SIG-M5 (cell line): ENCODE data around the gene SPTLC2.

ENCODE experiments used
- DNase-seq: peaks from one replicate; lab custom pipeline; 2025; lab: John Stamatoyannopoulos, UW

SPTLC2 gene

GRCh38 chr14:77505031-77505430 is 111.4 kb downstream of the SPTLC2 start:
- DNase-seq = no peak

GRCh38 chr14:77503138-77503537 is 113.3 kb downstream of the SPTLC2 start:
- no peak for DNase-seq

DNA sequence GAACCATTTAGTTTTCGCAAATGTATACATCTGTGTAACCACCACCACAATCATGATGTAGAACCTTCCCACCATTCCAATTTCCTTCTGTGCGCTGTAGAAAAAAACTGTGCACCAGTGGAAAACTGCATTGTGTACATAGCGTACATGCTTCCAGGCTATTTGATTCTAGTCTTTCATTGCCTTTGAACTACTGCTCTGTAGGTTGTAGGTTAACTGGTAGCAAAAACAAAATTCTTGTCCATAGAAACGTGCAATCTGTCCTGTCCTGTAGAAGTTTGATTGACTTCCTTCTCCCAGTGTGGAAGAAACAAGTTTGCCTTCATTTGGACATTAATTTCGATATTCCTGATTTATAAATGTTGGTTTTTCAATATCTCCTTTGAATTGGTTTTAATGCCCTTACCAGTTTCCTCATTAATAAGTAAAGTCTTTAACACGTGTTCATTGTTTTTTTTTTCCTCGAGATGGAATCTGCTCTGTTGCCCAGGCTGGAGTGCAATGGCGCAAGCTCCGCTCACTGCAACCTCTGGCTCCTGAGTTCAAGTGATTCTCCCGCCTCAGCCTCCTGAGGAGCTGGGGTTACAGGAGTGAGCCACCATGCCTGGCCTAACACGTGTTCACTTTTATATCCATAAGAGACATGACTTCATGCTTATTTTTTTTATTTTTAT is 114.2 kb downstream of the SPTLC2 start:
- no peak for DNase-seq

DNA sequence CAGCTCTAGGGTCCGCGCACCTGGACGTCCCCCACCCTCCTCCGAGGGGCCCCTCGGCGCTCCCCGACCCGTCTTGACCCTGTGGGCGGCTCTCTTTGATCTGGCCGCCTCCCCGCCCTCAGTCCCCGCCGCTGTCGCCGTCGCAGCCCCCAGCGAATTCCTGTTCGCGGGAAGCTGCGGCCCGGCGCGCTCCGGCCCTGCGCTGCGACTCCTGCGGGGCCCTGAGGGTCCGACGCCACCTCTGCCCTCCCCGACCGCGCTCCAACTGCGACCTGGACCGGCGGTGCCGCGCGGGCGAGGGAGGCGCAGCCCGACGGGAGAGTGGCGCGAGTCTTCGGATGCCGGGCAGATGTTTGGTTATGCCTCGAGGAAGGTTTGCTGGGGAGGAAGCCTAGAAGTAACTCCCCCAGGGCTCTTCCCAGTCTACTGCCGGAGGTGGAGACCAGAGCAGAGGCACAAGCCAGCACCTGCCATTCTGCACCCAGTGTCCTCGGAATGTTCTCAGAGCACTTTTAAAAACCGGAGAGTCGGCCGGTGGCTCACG is 117.4 kb downstream of the SPTLC2 start:
- DNase-seq = no peak

- DNase-seq = no peak
These were observed 118.1 kb downstream of the SPTLC2 start, which contains the start of gene ISM2 for GRCh38 chr14:77498120-77498979. ISM2 (minus strand) TSS chr14:77498816; CDS start chr14:77498793, 23 bp downstream.

- DNase-seq = no peak
These were observed 121.1 kb downstream of the SPTLC2 start for GRCh38 chr14:77495334-77495733.

DNA sequence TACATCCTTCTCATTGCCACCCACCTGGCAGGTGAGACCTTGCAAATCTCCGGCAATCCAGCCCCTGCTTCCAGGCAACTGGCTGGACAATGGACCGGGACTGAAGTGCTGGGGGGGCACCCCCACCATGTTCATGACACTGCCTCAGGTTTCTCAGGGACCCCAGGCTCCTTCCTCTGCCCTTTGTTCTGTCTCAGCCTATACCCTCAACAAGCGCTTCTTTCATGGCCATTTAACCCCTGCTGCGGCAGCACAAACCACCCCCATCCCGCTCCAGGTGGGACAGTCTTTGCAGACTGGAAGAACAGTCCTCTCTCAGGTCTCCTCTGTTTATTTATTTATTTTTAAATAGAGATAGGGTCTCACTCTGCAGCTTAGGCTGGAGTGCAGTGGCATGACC is 125.4 kb downstream of the SPTLC2 start:
- DNase-seq = no peak

DNA sequence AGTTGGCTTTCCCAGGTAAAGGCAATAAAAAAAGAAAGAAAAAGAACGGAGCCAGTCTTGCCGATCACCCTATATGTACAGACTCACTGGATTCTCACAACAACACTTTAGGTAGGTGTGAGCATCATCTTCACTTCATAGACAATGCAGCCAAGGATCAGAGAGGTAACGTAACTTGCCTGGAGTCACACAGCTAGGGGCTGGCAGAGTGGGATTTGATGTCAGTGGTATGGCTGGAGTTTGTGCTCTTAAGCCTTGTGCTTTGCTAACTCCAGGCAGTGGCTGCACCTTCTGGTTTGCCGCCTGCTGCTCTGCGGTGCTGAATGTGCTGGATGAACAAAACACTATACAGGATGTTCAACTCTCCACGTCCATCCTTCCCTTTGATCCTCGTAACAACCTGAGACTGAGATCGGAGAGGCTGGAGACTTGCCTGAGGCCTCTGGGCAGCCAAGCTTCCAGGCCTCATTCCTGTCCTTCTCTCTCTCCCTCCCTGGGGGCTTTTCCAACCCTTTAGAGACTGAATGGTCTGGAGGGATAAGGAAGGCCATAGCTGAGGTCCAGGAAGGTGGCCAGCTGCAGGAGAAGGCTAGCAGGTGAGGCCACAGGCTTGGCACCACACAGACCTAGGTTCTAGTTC is 126.0 kb downstream of the SPTLC2 start:
- DNase-seq = no peak

GRCh38 chr14:77489041-77489440 is 127.4 kb downstream of the SPTLC2 start:
- no peak for DNase-seq

DNA sequence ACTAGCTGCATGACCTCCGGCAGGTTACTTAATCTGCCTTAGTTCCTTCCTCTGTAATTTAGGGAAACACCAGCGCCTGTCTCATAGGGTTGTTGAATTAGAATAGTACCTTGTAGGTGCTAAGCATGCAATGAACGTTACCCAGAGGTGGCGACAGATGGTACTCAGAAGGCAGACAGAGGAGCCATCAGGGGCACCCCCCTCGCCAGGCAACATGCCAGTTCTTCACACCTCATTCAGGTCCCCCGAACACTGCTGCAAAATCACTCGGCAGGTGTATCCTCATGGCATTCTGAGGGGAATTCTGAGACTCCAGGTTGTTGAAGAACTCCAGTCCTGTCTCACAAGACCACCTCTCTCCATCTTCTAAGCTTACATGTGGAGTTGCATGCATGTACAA is 127.9 kb downstream of the SPTLC2 start:
- no peak for DNase-seq

DNA sequence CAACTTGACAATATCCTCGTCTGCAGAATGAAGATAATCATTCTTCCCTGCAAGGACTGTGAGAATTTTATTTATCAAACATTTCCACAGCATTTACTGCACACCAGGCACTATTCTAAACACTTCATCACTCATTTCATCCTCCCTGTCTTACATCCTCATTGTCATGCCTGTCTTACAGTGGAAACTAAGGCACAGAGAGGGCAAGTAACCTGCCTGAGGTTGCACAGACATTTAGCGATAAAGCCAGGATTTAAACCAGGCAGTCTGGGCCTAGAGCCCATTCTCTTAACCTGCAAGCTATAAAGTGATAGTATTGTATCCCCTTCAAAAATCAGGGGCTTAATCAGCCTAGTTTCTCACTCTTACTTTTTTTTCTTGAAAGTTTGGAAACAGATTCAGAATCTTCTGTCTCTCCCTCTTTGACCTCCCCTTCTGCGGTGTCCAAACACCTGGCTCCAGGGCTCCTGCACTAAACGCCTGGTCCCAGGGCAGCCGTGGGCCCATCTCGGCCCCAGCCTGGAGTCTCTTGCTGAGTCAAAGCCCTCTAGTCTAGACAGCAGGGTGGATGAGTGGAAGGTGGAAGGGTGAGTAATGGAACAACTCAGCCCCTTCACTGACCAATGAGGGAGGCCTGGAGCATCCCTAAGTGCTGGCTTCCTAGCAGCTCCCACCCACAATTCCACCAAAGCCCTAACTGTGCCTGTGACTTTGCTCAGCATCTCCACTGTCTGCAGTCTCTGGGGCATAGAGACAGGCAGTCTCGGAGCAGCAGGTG is 130.3 kb downstream of the SPTLC2 start:
- DNase-seq = no peak

DNA sequence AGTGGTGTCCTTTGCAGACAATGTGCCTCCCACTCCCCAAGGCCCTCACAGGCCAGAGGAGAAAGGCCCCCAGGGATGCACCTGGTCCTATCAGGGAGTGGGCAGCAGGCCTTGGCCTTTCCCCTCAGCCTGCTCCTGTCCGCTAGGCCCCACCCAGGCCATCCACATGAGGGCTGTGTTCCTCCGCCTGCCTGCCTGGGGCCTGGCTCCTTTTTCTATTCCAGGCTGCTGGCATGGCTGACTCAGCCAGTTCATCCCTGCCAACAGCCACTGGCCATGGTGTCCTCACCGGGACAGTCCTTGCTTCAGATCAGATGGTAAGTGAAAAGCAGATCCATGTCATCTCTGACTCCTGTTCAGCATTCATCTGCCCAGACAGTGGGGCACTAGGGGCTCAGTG is 131.2 kb downstream of the SPTLC2 start:
- DNase-seq = no peak

DNA sequence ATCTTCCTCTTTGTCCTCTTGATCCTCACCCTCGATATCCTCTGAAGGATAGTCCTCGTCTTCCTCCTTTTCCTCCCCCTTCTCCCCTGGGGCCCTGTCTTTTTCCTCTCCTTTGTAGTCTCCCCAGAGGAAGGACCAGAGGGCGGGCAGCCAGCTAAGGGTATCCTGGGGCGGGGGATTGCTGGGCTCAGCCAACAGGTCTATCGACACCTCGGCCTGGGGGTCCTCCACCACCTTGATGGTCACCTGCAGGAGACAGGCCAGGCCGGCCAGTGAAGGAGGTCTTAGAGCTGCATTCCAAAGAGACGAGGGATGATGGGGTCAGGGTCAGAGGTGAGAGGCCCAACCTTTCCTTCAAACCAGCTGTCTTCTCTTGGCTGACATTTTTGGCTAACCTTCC is 134.0 kb downstream of the SPTLC2 start:
- no peak for DNase-seq

DNA sequence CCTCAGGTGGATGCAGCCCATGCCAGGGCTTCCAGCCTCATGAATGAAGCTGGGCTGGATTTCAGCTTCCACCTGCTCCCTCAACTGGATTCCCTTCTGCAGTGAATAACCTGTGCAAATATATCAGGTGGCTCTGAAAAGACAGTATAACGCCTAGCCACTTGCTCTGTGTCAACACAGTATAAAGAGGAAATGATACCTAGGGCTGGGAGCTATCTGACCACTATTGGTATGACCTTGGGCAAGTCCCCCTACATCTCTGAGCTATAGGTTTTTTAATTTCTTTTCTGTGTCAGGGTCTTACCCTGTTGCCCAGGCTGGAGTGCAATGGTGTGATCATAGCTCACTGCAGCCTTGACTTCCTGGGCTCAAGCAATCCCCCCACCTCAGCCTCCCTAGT is 137.6 kb downstream of the SPTLC2 start:
- DNase-seq = no peak

DNA sequence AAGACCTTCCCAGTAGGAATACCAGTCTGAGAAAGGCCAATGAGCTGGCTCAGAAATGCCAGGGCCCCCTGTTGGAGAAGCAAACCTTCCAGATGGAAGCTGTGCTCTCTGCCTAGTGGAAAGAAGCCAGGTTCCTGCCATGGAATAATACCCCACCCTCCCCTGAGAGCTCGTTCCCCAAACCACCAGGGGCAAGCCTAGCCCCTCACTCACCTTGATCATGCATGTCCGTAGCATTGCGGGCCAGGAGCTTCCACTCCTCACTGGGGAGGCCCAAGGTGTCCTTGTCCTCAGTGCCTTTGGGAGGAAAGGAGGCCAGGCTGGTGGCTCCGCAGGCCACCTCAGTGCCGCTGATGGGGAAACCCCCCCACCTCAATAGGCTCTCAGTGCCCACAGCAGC is 138.4 kb downstream of the SPTLC2 start:
- DNase-seq = no peak

DNA sequence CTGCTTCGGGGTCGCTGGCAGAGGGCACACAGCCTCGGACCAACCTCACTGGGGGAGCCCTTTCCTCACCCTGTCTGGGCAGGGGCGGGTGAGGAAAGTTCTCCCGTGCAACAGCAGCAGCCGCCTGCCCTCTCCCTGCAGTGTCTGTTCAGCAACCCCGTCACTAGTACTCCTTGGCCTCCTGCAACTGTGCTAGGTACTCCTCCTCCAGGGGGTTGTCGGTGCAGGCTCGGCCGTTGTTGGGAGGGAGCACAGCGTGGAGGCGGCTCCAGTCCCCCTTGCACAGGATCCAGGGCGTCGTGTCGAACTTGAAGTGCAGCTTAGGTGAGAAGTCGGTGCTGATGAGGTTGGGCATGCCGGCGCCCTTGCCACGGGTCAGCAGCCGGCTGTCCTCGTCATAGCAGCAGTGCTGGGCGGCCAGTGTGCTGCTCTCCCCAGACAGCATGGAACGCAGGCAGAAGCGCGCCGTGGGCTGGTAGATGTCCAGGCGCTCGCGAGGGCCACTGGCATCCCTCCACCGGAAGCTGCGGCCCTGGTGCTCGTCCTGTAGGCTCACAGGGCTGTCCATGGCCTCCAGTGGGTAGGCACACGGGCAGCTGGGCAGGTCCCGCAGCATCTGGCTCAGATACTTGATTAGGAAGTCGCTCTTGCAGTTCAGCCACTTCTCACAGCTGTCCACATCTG is 140.9 kb downstream of the SPTLC2 start:
- no peak for DNase-seq

GRCh38 chr14:77474479-77475177 is 141.8 kb downstream of the SPTLC2 start:
- no peak for DNase-seq

DNA sequence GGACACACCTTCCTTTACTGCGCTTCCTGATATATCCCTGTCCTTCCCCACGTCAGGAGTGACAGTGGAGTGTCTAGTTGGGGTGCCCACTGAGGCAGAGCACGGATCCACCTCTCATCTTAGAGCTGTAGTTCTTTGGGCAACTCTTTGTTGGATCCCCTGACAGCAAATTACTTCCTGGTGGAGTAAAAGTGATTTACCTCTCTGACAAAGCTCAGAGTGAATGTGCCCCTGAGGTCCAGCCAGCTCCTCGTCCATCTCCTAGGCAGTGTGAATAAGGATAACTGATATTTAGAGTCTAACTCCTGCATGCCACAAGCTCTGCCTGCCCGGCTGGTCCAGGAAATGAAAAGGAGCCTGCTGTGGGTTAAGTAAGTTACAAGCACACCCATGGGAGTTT is 142.5 kb downstream of the SPTLC2 start:
- no peak for DNase-seq

DNA sequence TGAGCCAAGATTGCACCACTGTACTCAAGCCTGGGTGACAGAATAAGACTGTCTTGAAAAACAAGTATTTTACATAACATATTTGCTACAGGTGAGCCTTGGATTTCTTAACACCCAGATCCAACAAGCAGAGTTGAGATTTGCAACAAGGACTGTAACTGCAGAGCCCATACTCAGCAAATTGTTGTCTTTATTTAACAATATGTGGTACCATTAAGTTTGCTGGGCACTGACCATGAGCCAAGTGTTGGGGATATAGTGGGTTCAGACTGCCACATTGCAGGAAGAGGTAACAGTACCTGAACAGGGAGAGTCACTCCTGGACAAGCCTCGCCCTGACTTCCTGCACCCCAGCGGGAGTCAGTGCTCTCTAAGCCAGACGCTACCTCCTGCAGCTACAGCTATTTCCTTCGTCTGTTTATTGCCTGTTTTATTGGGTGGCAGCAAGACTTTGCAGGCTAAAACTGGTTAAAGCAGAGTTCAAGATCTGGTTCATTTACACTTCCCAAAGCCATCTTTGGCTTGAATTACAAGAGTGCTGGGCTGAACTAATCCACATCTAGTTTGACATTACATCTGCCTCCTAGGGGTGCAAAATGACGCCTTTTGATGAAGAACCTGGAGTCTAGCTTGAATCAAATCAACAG is 146.1 kb downstream of the SPTLC2 start:
- no peak for DNase-seq

DNA sequence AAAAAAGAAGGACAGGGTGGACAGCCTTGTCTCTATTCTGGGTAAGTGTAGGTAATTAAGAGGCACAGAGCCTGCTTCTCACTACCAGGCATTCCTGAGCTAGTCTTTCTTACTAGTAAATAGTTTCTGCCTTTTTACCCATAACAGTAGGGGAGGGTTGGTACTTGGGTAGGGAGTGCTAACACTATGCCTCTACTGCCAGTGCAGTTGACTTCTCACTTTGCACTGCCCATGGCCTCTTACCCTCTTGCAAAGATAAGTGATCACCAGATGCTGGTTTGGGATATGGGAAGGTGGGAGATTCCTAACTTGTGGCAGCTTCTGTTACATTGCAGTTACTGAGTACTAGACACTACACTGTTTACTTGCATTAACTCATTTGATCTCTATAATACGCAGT is 146.9 kb downstream of the SPTLC2 start:
- no peak for DNase-seq
